ENCODE measurements around the gene PDGFA.

PDGFA gene

DNA sequence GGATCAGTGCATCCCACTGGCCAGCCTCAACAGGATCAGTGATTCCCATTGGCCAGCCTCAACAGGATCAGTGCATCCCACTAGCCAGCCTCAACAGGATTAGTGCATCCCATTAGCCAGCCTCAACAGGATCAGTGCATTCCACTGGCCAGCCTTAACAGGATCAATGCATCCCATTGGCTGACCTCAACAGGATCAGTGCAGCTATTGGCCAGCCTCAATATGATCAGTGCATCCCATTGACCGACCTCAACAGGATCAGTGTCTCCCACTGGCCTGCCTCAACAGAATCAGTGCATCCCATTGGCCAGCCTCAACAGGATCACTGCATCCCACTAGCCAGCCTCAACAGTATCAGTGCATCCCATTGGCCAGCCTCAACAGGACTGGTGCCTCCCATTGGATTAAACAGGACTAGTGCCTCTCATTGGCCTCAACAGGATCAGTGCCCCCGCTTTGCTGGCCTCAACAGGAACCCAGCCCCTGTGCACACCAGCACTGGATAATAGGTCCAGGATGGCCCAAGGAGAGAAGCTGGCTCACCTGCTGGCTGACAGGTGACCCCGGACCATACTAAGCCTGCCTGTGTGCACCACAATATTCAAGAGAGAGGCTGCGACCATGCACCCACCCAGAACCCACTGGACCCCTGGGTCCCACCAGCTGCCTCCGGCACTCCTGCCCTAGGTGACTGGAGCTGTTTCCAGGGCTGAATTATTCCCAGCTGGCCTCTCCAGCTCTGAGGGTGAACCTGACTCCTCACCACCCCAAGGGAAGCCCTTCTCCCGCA lies 59.9 kb downstream of the PDGFA start:
- no peak for DNase-seq (ENCODE audit: low spot score)

DNA sequence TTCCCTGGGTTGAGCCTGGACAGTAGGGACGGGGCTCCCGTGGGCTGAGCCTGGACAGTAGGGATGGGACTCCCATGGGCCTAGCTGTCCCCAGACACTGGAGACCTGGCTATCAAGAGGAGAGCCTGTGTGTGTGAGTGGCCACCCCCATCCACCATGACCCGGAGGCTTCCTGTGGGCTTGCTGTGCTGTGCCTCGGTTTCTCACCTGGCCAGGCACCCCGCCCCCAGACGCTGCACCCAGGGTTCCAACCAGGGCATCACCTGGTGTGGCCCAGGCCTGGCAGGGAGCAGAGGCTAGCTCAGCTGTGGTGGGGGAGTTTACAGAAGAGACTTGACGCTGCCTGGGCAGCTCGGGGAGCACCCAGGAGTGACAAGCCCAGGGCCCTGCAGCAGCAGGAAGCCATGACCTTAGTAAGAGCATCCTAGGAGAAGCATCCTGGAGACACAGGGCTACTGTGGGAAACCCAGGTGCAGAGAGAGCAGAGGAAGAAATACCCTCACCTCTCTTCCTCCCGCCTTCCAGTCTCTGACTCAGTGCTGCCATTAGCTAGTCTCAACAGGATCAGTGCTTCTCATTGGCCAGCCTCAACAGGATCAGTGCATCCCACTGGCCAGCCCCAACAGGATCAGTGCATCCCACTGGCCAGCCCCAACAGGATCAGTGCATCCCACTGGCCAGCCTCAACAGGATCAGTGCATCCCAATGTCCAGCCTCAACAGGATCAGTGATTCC lies 61.0 kb downstream of the PDGFA start:
- no peak for DNase-seq (ENCODE audit: low spot score)

DNA sequence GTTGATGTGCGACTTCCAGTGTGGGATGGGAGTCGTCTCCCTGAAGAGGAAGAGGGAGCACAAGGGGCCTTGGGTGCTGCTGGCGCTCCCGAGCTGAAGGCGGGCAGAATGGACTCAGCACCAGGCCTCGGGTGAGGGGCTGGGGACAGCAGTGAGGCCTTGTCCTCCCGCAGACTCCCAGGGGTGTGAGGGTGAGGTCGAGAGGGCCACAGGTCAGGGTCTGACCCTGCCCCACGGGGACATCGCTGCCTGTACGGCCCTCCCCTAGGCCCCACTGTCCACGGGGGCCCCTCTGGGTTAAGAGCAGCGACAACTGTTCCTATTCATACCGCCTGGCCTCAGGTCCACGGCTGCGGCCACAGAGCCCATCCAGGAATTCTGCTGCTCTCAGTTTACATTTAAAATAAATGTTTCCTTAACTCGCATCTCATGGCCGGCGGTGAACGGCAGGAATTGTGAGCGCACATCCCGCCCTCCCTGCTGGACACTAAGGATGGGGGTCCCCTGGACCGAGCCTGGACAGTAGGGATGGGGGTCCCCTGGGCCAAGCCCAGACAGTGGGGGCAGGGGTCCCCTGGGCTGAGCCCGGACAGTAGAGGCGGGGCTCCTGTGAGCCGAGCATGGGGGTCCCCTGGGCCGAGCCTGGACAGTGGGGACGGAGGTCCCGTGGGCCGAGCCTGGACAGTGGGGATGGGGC lies 61.7 kb downstream of the PDGFA start:
- no peak for DNase-seq (ENCODE audit: low spot score)

DNA sequence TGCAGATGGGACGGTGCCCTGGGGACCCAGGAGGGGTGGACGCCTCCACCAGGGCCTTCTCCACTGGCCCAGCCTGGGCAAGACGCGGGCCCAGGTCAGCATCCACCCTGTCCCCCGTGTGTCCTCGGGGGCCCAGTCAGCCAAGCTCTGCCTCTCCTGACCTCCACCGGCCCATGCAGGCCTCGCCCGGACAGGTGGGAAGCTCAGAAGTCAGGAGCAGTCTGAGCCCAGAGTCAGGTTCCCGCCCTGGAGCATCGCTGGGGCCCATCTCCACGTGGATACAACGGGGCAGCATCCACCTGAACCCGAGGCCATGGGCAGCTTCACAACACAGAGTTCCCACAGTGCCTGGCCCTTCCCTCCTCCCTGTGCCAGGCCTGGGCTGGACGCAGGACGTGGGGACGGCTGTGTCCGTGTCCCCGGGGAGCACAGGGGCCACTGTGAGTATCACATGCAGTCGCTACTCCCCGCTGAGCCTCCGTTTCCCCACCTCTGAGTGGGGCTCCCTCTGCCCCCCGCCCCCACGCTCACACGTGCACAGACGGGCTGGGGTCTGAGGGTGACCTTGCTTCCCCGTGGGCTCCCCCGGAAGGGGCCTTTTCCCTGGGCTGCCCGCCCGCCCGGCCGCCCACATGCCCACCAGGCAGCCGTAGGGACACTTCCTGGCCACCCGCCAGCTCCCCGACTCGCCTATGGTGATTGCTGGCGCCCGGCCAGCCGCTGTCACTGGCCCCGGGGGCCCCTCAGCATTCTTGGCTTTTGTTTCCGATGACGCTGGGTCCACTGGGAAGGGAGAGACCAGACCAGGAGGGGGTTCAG lies 64.3 kb downstream of the PDGFA start:
- DNase-seq (ENCODE audit: low spot score), result no peak

DNA sequence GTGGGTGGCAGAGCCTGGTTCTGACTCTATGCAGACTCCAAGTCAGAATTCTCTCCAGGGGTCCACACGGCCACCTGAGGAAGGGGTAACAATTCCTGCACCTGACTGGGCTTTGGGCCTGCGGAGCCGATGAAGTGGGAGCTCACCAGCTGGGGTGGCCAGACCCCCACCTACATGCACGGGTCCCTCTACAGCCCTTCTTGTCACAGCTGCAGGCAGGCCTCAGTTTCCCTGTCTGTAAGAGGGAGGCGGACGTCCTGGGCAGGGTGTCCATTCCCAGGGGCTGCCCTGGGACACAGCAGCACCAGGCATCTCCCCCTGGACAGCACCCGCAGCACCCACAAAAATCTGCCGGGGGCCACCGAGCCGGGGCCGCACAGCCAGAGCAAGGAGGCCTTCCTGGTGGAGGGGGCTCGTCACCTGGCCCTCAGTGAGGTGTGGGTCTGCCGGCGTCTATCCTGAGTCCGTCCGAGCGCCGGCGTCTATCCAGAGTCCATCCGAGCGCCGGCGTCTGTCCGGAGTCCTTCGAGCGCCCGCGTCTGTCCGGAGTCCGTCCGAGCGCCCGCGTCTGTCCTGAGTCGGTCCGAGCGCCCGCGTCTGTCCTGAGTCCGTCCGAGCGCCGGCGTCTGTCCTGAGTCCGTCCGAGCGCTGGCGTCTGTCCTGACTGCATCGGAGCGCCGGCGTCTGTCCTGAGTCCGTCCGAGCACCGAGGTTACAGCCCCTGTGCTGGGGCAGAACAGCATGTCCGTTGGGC lies 65.1 kb downstream of the PDGFA start:
- DNase-seq (ENCODE audit: low spot score), result no peak

DNA sequence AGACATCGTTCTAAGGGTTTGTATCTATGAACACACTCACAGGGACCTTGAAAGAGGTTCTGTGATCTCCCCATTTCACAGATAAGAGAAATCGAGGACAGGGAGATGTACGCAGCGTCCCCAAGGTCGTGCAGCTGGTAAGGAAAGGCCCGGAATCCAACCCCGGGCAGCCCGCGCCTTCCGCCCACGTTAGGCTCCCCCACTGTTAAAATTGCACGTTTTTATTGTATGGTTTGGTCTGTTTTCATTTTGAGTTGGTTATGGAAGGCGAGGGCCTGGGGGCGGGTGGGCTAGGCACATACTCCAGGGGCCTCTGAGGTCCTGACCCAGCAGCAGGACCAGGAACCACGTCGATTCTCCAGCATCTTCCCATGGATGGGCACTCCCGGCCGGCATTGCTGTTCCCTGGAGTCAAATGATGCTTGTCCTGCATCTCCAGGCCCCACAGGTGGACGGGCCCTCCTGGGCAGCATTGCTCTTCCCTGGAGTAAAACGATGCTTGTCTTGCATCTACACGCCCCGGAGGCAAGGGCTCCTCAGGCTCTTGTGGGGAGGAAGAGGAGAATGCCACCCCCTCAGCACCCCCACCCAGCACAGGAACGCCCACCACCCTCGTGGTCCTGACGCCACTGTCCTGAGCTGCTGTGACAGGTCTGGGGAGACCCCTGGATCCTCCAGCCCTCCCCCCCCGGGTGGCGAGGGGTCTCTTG lies 65.9 kb downstream of the PDGFA start:
- DNase-seq (ENCODE audit: low spot score), result no peak

DNA sequence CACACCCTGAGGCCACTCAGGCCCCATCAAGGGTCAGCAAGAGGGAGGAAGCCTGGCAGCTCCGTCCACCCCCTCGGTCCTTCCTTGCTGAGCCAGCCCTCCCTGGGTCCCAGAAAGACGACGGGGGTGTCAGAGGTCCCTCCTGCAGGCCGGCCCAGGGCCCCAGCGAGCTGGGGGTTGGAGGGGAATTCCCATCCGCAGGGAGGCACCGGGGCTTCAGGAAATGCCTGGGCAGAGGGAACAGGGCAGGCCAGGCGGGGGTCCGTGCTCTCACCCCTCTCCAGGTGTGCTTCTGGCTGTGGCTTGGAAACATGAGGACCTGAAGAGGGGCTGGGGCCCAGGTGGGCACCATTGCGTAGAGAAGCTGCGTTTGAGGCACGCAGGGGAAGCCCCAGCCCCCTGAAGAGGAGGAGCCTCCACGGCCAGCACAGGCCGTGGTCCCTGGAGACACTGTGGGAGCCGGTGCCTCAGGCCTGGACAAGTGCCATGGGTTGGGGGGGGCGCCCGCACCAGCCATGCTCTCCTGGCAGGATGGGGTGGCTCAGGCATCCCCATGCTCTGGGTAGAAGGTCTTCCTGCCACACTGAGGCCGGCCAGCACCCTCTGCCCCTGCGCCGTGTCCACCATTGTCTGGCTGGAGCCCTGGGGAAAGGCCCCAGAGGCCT lies 66.7 kb downstream of the PDGFA start:
- DNase-seq (ENCODE audit: low spot score), result no peak

DNA sequence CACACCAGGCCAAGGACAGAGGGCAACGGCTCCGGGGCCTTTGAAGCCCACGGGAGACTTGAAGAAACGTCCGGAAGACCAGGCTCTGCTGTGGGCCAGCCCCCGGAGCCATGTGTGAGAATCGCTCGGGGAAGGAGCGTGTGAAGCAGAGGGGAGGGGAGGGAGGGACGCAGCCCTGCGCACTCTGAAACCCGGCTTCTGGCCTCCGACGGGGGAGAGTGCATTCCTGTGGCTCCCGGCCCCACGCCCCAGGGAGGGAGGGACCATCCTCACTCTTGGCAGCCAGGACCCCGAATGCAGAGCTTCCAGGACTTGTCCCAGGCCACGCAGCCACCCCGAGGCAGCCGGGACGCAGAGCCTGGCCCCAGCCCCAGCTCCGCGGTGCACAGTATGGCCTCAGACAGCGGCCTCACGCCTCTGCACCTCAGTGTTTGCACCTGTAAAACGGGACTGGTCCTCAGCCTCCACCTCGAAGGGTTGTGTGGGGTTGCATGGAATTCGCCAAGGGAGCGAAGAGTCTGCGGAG lies 67.4 kb downstream of the PDGFA start:
- no peak for DNase-seq (ENCODE audit: low spot score)

DNA sequence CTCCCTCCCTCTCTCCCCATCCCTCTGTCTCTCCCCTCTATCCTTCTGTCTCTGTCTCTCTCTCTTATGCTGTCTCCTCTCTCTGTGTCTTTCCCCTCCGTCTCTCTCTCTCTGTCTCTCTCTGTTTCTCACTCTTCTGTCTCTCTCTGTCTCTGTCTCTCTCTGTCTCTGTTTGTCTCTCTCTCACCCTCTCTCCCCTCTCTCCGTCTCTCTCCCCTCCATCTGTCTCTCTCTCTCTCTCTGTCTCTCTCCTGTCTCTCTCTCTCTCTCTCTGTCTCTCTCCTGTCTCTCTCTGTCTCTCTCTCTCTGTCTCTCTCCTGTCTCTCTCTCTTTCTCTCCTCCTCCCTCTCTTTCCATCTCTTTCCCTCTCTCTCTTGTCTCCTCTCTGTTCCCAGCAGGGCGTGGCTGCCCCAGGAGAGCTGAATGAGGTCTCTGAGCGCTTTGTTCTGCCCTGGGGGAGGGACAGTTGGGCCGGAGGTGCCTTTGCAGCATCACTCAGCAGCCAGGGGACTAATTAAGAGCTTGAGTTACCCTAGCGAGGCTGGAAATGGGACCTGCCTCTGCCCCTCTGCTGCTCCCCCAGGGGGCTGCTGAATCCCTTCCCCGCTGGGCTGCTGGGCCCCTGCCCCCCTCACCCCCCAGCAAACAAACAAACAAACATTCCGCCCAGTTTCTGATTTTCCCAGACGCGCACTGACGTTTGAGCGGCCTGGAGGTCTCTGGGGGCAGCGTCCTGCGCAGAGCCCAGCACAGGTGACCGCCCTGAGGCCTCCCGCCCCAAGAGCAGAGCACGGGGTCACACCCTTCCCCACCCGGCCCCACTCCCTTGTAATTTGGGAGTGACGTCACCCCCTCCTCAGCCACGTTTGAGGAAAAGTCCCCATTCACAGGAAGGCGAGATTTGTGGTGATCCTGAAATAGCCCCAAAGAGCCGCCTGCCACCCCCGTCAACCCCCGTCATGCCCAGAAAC lies 68.1 kb downstream of the PDGFA start:
- no peak for DNase-seq (ENCODE audit: low spot score)

DNA sequence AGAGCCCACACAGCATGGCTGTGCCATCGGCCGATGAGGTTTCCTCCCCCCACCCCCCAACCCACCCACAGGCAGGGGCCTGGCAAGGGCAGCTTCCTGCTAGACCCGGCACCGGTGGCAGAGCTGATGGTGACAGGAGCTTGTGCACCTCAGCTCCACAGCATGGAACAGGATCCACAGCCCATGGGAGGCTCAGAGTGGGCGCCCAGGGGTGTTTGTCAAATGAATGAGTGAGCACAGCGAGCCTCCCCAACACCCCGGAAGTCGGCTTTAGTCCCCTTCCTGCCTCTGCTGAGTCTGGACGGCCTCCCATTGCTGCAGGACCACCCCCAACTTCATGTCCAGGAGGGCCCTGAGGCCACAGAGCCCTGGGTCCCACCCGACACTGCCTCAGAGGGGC lies 68.9 kb downstream of the PDGFA start:
- no peak for DNase-seq (ENCODE audit: low spot score)

DNA sequence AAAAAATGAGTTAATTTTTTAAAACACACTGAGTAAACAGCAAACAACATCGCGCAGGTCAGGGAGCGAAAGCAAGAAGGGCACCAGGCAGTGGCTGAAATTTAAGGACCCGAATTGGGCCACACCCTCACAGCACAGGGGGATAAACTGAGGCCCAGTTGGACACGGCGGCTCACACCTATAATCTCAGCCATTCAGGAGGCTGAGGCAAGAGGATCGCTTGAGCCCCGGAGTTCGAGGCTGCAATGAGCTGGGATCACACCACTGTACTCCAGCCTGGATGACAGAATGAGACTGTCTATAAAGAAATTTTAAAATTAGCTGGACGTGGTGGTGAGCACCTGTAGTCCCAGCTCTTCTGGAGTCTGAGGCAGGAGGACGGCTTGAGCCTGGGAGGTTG lies 69.6 kb downstream of the PDGFA start:
- DNase-seq (ENCODE audit: low spot score), result no peak

DNA sequence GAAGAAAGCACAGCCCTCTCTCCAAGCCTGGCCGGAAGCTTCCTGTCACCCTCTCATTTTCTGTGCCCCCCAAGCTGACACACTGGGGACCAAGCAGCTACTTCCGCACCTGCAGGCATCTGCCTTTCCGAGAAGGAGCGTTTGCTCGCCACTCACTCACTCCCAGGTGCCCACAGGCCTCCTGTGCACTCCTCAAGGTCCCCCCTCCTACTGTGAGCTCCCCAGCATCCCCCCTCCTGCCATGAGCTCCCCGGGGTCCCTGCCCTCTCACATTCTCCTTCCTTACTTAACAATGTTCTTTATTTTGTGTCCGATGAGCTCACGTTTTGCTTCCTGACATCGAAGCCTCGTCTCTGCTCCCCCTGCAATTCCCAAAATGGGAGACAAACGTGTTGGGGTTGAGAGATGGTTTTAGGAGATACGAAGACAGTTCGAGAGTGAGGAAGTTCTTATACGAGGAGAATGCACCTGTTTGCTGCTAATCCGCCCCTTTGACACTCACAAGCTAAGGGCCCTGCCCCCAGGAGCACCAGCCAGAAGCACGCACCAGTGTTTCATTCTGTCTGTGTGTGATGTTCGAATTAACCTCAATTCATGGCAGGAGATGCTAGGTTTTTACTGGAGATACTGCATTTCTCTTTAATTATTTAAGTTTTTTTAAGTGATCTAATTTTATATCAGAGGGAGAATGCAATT lies 70.2 kb downstream of the PDGFA start:
- DNase-seq (ENCODE audit: low spot score), result no peak

DNA sequence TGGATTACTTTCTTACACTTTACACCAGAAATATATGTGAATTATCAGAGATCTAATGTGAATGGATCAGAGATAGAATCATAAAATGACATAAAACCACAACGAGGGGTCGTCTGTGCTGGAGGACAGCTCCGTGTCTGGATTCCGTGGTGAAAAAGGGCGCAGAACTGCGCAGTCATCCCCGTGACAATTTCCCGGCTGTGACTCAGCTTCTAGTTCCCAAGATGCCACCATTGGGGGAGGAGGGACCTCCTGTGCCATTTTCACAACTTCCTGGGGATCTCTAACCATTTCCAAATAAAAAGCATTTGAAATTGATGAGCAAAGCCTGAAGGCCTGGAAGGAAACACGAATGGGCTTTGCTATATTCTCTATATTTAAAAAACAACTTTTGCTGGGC lies 72.1 kb downstream of the PDGFA start:
- DNase-seq (ENCODE audit: low spot score), result no peak
